ENCODE measurements around the gene FEV. TPM values are rescaled to one million over a fixed set of nuclear protein-coding genes. Genes with fewer than 3 reads are reported as not detected.
A peak's percentile ranks its signal among the peaks of the same experiment; 100 is the strongest.

FEV gene
- total and polyA plus RNA-seq, 2 experiments from 2014 or later: 0.58 to 0.70 TPM

GRCh38 chr2:218981390-218981880, 3.5 kb downstream of the FEV start:
- Histone ChIP-seq H3K27ac (no peak overlapping the region), H3K9me3 (ENCODE audit: low read depth) (no peaks in the 10 kb centered on the region), H3K9me2 (replicated peaks; ENCODE audit: insufficient read depth) (no peaks in the 10 kb centered on the region), H3K27me3 (peaks cover 88% of the 10 kb centered on the region), H3K79me2 (no peaks in the 10 kb centered on the region), H3K4me2 (peak overlapping the region; percentile 74), H3K4me1 (ENCODE audit: insufficient read depth) (peaks cover 13% of the 10 kb centered on the region), H2AFZ (no peak overlapping the region), H3K36me3 (replicated peaks; ENCODE audit: insufficient read depth, low read depth) (no peaks in the 10 kb centered on the region), H3K4me3 (no peak overlapping the region), H4K20me1 (ENCODE audit: insufficient read depth, poor library complexity, severe bottlenecking) (no peaks in the 10 kb centered on the region)
- TF ChIP-seq EZH2phosphoT487 (IDR thresholded peaks at IDR 0.05; ENCODE audit: low read depth, severe bottlenecking, unreplicated experiment): peak; percentile 32
- TF ChIP-seq CTCF (IDR thresholded peaks at IDR 0.05; ENCODE audit: poor library complexity): no peak
- TF ChIP-seq EZH2 (IDR thresholded peaks at IDR 0.05; ENCODE audit: borderline replicate concordance): peak; percentile 94
- 1% methylated on average over 34 of the region's 46 CpGs for WGBS (ENCODE audit: low lambda C conversion rate, missing lambda C conversion rate)
- DNase-seq (ENCODE audit: low spot score): no peak

DNA sequence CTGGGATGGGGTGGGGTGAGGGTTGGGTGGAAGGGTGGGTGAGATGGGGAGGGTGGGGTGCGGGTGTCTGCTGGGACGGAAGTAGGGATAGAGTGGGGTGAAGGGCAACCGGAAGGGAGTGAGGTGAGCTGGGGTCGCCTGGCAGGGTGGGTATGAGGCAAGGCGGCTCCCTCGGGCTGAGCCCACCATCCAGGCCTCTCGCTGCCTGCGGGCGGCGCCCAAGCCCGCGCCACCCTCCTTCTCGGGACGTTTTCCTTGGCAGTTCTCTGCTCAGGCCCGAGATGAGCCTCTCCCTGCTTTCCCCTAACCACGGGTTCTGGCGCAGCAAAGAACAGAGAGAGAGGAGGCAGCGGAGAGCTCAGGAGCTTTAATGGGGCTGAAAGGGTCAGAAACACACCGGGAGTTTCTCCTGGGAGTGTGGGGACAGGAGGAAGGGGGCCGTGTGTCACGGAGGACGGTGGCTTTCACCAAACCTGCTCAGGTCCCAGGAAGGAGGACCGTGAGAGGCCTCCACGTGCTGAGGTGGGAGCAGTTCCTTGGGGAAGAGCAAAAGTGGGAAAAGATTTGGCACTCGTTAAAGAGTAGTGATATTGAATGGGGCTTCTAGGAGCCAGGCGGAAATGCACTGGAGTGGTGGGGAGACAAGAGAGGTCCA, 4.1 kb downstream of the FEV start:
- no peaks in the 10 kb centered on the region for H3K9me3 ChIP-seq (ENCODE audit: low read depth)
- no peaks in the 10 kb centered on the region for H3K9me2 ChIP-seq (replicated peaks; ENCODE audit: insufficient read depth)
- peak overlapping the region; percentile 74 for H3K4me2 ChIP-seq
- no peaks in the 10 kb centered on the region for H3K79me2 ChIP-seq
- H3K27ac ChIP-seq: no peak overlapping the region
- no peak overlapping the region for H2AFZ ChIP-seq
- H3K27me3 ChIP-seq: peaks cover 88% of the 10 kb centered on the region
- H3K36me3 ChIP-seq (replicated peaks; ENCODE audit: insufficient read depth, low read depth): no peaks in the 10 kb centered on the region
- H3K4me3 ChIP-seq: no peak overlapping the region
- TF ChIP-seq EZH2phosphoT487 (IDR thresholded peaks at IDR 0.05; ENCODE audit: low read depth, severe bottlenecking, unreplicated experiment): peak; percentile 59
- TF ChIP-seq EZH2 (IDR thresholded peaks at IDR 0.05; ENCODE audit: borderline replicate concordance): no peak
- no peak for TF ChIP-seq CTCF (IDR thresholded peaks at IDR 0.05; ENCODE audit: poor library complexity)
- no peaks in the 10 kb centered on the region for H4K20me1 ChIP-seq (ENCODE audit: insufficient read depth, poor library complexity, severe bottlenecking)
- 3% methylated on average over 24 of the region's 26 CpGs for WGBS (ENCODE audit: low lambda C conversion rate, missing lambda C conversion rate)
- DNase-seq (ENCODE audit: low spot score): no peak
- peaks cover 13% of the 10 kb centered on the region for H3K4me1 ChIP-seq (ENCODE audit: insufficient read depth)

- 4% methylated on average over 31 of the region's 39 CpGs for WGBS (ENCODE audit: low lambda C conversion rate, missing lambda C conversion rate)
These were observed 4.9 kb downstream of the FEV start for GRCh38 chr2:218979846-218980734.

More at GRCh38 chr2:218979846-218980734, 4.9 kb downstream of the FEV start:
- no peaks in the 10 kb centered on the region for H3K9me2 ChIP-seq (replicated peaks; ENCODE audit: insufficient read depth)
- H4K20me1 ChIP-seq (ENCODE audit: insufficient read depth, poor library complexity, severe bottlenecking): no peaks in the 10 kb centered on the region
- TF ChIP-seq EZH2 (IDR thresholded peaks at IDR 0.05; ENCODE audit: borderline replicate concordance) (no peak), CTCF (IDR thresholded peaks at IDR 0.05; ENCODE audit: poor library complexity) (peak; percentile 99), EZH2phosphoT487 (IDR thresholded peaks at IDR 0.05; ENCODE audit: low read depth, severe bottlenecking, unreplicated experiment) (peak; percentile 80)
- H3K9me3 ChIP-seq (ENCODE audit: low read depth): no peaks in the 10 kb centered on the region
- no peak overlapping the region for H3K4me3 ChIP-seq
- no peak overlapping the region for H3K27ac ChIP-seq
- H3K79me2 ChIP-seq: no peaks in the 10 kb centered on the region
- peak overlapping the region; percentile 70 for H3K4me2 ChIP-seq
- peak; percentile 88 for DNase-seq (ENCODE audit: low spot score)
- H3K4me1 ChIP-seq (ENCODE audit: insufficient read depth): peaks cover 11% of the 10 kb centered on the region
- no peak overlapping the region for H2AFZ ChIP-seq
- H3K36me3 ChIP-seq (replicated peaks; ENCODE audit: insufficient read depth, low read depth): no peaks in the 10 kb centered on the region
- peaks cover 88% of the 10 kb centered on the region for H3K27me3 ChIP-seq

Measured in hepatocyte (in vitro differentiated cells).